Kidney epithelial cell (primary cell): ENCODE measurements around the gene CSNK1G2. TPM values are rescaled to one million over a fixed set of nuclear protein-coding genes. Genes with fewer than 3 reads are reported as not detected.

Experiments
- DNase-seq: peaks from one replicate; pipeline ENCODE4 v3.0.0-alpha.2; 2010; ENCODE audit warnings: low read depth
- H3K27me3 ChIP-seq: 2 replicates; pipeline ENCODE4 v1.6.0; 2011; ENCODE audit warnings: low read length; ENCODE audit not compliant: control insufficient read depth, insufficient read depth
- H3K36me3 ChIP-seq: 2 replicates; pipeline ENCODE4 v1.5.1; 2011; ENCODE audit warnings: low read length; ENCODE audit not compliant: control insufficient read depth, insufficient read depth
- H3K4me3 ChIP-seq: 2 replicates; pipeline ENCODE4 v1.5.1; 2011; ENCODE audit warnings: low read depth, mild to moderate bottlenecking, control low read depth, low read length
- total RNA-seq: library from RNA; depleted of rRNA; stranded (reverse); fragments of >200 nt; gene quantifications from 2 replicates; pipeline ENCODE4 v1.2.3, GENCODE V29; 2015
- TF ChIP-seq, protein P1 (sequence below): IDR thresholded peaks from 2 replicates; pipeline ENCODE4 v1.5.1; 2011; ENCODE audit warnings: mild to moderate bottlenecking, moderate library complexity, low read length, control low read depth, inconsistent platforms; ENCODE audit not compliant: insufficient read depth, poor library complexity, severe bottlenecking

The CSNK1G2 gene
- total RNA-seq, 1 donor from 2014 or later = 105 TPM

DNA sequence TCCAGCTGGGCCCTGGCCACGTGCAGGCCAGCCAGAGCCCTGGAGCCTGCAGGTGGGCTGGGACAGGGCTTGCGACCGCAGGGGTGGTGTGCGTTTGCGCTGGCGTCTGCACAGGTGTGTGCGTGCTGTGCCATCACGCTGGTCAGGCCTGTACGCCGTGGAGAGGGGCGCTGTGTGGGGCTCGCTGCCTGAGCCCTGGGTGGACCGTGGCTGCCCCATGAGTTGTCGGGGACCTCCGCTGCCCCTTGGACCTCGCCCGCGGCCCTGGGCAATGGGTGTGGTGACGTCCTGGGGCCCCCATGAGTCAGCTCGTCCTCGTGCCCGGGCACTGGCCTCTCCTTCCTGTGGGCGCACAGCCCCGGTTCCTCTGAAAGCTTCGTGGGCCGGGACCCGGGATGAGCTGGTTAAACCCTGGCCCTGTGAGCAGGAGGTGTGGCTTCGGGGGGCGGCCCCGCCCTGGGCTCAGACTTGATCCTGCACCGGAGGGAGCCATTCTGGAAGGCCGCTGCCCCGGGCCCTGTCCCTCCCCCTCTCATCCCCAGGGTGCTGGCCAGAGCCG lies 6.8 kb downstream of the CSNK1G2 start:
- Histone ChIP-seq H3K4me3 (no peak overlapping the region), H3K27me3 (no peaks in the 10 kb centered on the region), H3K36me3 (peaks cover 1% of the 10 kb centered on the region)
- TF ChIP-seq, protein P1, sequence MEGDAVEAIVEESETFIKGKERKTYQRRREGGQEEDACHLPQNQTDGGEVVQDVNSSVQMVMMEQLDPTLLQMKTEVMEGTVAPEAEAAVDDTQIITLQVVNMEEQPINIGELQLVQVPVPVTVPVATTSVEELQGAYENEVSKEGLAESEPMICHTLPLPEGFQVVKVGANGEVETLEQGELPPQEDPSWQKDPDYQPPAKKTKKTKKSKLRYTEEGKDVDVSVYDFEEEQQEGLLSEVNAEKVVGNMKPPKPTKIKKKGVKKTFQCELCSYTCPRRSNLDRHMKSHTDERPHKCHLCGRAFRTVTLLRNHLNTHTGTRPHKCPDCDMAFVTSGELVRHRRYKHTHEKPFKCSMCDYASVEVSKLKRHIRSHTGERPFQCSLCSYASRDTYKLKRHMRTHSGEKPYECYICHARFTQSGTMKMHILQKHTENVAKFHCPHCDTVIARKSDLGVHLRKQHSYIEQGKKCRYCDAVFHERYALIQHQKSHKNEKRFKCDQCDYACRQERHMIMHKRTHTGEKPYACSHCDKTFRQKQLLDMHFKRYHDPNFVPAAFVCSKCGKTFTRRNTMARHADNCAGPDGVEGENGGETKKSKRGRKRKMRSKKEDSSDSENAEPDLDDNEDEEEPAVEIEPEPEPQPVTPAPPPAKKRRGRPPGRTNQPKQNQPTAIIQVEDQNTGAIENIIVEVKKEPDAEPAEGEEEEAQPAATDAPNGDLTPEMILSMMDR = no peak
- no peak for DNase-seq

DNA sequence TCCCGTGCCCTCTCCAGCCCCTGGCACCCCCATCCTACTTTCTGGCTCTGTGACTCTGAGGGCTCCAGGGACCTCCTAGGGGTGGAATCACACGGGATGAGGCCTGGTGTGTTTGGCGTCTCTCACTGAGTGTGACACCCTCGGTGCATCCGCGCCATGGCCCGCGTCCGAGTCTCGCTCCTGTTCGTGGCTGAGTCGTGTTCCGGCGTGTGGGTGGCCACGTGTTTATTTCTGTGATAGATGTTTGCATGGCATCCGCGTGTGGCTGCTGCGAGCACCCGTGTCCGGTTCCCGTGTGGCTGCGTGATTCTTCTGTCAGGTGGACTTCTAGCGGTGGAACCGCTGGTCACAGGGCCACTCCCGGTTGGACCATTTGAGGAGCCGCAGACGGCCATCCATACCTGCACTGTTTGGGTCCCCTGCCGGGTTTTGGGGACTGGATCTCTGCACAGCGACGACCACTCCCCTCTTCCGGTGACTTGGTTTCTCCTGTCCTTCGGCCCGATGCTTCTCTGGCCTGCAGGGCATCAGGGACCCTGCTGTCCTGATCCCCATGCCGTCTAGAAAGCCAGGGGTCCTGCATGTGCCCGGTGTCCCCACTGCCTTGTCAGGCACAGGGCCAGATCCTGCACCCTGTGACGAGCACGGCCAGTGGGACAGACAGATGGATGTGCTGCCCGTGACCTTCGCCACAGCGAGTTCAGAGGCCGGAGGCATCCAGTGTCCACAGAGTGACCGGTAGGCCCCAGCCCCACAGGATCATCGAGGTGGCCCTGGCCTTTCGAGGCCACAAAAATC lies 8.5 kb downstream of the CSNK1G2 start:
- Histone ChIP-seq H3K4me3 (no peak overlapping the region), H3K27me3 (no peaks in the 10 kb centered on the region), H3K36me3 (peaks cover 1% of the 10 kb centered on the region)
- TF ChIP-seq, protein P1 = no peak
- DNase-seq = no peak

DNA sequence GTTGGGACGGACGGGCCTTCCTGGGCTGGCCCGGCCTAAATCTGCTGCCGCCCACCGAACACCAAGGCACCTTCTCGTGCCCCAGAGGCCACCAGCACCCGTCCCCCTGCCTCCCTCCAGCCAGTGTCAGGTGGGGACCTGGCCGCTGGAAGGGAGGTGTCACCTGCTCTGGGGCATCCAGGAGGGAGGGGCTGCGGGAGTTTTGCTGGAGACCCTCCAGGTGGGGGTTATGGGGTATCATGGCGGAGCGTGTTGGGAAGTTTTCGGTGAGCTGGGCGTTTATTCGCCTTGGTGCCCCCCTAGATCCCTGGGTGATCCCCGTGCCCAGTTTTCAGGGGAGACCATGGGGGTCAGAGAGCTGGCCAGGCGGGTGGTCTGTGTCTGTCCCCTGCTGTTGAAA lies 9.7 kb downstream of the CSNK1G2 start:
- no peak for DNase-seq
- Histone ChIP-seq H3K36me3 (peaks cover 1% of the 10 kb centered on the region), H3K27me3 (no peaks in the 10 kb centered on the region), H3K4me3 (no peak overlapping the region)
- TF ChIP-seq, protein P1 = no peak

DNA sequence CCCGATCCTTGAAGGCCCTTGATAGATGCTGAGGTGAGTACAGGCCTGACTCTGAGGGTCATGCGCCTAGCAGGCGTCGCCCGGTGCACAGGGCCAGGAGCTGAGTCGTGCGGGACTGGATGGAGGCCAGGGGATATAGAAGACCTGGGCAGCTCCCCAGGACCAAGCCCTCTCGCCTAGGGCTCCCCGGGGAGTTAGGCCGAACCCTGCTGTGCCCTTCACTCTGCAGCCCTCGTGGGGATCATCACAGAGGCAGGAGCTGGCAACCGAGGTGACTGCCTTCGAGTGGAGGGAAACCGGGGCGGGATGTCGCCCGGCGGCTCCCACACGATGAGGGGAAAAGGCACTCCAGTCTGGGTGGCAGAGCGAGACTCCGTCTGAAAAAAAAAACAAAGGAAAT lies 11.7 kb downstream of the CSNK1G2 start:
- no peak for DNase-seq
- peaks cover 1% of the 10 kb centered on the region for H3K36me3 ChIP-seq
- no peak overlapping the region for H3K4me3 ChIP-seq
- TF ChIP-seq, protein P1 = no peak
- H3K27me3 ChIP-seq = no peaks in the 10 kb centered on the region

DNA sequence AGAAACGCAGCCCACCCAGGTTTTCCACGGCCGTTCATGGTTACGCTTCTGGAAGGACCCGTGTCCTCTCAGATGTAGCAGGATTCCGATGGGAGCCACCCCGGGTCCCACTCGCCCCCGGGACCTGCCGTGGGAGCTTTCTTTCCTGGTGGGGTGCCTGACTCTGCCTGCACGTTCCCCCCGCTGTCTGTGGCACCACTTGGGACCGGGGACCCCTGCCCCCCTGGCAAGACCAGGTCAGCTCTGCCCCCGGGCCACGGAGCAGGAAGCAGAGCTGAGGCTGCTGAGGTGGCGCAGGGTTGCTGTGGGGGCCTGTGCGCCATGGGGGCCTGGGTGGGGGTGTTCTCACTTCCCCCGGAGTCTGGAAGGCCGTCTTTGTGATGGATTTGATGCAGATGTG lies 12.1 kb downstream of the CSNK1G2 start:
- no peak for DNase-seq
- TF ChIP-seq, protein P1 = no peak
- Histone ChIP-seq H3K4me3 (no peak overlapping the region), H3K36me3 (peaks cover 1% of the 10 kb centered on the region), H3K27me3 (no peaks in the 10 kb centered on the region)
